Activated T-cell treated with anti-CD3 and anti-CD28 coated beads for 1 hour (primary cell): ENCODE measurements around the gene TRIM29.

Experiments used
- DNase-seq: peaks from one replicate; pipeline ENCODE4 v3.0.0-alpha.2; 2020; ENCODE audit warnings: low read depth

Gene TRIM29

DNA sequence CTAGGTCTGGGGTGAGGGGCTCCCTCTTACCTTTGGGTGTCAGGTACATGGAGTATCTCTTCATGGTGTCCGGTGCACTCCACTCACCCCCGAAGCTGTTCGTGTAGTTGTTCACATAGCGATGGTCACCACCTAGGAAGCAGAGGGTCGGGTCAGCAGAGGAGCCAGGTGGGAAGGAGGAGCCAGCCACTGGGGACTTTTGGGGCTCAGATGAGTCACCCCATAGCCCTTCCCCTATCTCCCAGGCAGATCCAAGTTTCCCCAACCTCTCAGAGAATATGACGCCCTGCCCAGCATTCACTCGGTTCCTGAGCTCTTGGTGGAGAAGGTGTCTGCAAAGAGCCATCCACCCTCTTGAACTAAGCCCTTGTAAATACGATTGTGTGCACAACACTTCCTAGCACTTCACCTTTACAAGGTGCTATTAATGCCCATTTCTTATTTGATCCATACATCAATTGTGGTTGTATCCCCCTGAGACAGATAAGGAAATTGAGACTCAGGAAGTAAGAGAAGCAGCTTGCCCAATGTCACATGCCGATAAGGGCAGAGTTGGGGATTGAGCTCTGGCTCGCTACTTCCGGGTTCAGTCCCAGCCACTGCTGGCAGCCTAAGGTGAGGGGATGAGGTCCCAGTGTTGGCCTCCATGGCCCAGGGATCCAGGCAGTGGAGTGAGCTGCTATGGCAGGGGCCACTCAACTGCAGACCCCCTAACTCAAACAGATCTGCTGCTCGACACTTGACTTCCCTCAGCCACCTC, 14.8 kb downstream of the TRIM29 start:
- DNase-seq: no peak

DNA sequence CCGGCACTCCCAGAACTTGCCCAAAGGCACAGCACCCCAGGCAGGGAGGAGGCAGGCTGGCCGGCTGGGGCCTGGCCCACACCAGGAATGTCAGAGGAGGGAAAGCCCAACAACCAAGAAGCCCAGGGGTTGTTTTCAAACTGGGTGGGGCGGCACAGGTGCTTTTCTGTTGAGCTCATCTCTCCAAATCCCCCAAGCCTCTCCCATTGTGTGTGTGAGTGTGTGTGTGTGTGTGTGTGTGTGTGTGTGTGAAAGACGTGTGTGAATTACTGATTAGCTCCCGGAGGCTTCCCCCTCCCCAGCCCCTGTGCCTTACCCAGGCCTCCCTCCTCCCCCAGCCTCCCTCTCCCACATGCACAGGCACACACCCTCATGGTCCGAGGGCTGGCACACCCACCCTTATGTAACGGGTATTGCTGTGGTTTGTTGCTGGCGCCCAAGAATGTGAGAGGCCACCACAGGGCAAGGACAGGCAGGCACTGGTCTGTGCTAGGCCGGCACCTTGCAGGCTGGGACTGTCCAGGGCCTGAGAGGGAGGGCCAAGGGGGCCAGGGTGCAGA, 15.9 kb downstream of the TRIM29 start:
- DNase-seq: no peak

DNA sequence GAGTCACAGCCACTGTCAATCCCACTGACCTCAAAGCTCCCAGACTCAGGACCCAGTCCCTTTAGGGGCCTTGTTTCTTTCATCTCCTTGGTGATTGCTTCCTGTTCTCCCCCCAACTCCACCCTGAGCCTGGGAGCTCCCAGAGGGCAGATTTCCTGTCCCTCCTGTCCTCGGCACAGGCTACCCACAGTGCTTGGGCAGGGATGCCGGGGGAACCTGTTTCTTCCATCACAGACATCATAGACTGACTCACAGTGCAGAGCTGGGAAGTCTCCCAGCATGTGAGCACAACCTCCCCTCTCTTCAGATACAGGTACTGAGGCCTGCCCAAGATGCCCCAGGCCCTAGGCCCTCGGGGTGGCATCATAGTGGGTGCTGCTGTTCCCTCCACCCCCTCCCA, 16.6 kb downstream of the TRIM29 start:
- no peak for DNase-seq

DNA sequence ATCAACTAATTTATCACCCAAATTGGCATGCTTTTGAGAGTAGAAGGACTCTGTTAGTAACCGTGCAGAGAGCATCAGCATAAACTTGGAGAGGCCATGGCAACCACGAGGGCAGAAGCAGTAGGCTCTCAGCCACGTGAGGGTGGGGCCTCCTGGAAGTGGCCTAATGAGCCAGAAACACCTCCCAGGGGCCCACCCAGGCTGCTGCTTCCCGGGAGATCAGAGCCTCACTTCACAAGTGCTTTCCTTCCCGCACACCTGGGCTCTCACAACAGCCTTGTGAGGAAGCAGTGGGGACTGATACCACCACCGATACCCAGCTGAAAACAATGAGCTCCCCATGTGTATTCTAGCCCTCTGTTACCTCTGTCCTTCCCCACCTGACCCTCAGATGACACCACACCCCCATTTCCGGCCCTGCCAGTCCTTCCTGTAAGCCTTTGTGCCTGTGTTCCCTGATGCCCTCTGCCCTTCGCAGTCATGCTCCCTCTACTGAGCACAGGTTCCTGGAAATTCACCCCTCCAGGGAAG, 17.0 kb downstream of the TRIM29 start:
- DNase-seq: no peak

DNA sequence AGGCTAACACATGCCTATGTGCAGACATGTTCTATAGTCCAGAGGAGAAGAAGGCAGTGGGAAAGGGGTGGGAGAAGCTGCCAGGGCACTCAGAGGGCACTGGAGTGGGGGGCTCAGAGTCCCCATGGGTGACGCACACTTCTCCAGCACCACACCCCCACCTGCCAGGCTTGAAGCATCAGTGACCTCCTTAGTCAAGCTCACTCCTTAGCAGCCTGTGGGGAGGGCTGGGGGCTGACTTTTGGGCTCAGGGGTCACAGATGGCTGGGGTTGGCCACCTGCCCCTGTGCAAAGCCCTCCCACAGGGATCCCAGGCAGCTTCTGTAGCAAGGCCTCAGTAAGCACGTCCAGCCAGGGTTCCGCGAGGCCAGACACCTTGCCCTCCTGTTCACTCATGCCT, 18.8 kb downstream of the TRIM29 start:
- DNase-seq: no peak

DNA sequence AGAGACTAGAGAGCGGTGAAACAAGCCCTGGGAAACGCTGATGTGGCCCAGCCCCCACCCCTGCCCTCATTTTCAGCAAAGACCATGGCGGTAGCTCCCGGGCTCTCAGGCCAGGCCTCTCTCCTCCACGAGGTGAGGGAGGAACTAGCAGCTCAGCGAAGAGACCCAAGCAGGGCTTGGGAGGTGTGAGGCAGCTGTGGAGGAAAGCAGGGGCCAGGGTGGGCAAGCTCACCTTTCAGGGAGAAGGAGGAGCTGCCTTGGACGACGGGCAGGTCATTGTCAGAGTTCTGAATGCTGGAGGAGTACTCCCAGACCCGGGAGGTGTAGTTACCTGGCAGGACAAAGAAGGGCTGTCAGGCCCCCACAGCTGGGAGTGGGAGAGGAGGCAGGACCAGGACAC, 19.9 kb downstream of the TRIM29 start:
- DNase-seq: no peak

DNA sequence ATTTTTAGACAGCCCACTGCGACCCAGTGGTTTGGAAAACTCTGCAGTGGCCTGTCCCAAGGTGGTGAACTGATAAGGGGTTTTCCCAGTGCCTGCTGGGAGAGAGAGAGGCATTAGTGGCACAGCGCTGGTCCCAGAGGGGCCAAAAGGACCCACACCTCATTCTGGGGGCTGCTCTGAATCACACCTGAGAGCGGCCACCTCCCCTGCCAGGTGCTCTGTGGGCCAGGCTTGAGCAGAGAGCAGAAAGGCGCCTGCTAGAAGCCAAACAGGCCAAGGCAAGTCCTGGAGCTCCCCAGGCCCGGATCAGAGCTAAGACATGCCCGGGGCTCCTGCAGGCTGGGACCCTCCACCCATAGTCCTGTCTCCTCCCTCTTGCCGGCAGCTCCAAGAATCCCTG, 20.9 kb downstream of the TRIM29 start:
- DNase-seq: no peak

DNA sequence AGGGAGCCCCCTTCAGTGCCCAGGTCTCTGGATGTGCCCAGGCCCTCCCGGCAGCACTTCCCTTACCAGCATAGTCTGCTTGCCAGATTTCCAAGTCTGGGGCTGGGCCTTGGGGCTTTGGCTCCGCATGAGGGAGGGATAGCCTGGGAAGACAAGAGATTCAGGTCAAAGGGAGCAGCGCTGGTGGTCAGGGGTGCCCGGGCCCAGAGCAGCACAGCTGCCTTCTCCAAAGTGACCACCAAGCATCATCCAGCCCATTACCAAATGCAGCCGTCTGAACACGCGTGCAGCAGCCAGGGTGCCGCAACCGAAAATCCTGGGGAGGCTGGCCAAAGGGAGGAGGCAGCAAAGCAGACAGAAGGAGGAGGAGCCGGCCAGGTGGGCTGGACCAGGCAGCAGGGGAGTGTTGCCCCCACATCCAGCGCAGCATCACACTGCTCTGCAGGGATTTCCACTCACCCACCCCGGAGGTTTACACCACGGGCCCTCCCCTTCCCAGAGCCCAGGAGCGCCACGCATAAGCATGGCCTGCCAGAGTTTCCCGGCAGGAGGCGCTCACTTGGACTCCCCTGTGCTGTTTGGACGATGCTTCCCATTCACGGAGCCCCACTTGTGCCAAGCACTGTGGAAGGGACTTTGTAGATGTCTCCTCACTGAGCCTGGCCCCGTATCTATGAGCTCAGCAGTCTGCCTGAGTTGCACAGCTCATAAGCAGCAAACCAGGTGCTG, 22.5 kb downstream of the TRIM29 start:
- no peak for DNase-seq

DNA sequence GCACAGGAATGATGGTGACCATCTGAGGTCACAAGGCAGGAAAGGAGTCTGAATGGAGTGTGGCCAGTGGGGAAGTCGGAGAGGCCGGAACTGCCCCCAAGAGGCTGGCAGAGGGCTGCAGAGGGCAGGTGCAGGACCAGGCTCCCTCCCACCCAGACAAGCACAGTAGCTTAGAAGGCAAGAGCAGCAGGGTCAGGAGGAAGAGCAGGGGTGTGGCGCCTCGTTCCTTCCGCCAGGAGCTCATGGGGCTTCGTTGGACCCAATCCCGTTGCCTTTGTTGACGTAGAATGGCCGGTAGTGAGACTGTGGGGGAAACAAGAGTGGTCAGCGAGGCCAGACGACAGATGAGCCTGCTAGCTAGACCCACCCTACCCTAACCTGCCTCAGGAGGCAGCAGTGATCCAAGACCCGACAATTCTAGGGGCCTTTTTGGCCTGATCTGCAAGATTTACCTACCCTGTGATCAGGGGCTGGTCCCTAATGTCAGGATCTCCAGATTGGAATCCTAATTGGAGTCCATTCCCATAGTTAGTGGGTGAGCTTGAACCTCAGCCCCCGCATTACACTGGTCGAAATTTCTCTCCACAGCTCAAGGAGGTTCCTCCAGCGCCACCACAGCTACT, 25.6 kb downstream of the TRIM29 start:
- no peak for DNase-seq

DNA sequence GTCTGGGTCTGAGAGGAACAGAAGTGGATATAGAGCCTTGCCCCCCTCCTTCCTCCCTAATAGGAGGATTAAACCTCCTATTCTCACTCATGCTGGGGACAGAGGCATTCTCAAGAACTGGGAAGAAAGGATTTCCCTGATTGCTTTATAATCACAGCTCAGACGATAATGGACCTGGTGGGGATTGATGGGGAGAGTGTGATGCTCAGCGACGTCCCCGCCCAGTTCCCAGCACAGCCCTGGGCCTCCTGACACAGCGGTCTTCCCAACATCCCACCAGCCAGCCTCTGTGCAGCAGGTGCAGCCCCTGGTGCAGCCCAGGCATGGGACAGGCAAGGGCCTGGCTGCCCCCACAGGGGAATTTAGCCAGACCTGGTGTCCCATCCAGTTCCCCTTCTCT, 28.4 kb downstream of the TRIM29 start:
- no peak for DNase-seq

DNA sequence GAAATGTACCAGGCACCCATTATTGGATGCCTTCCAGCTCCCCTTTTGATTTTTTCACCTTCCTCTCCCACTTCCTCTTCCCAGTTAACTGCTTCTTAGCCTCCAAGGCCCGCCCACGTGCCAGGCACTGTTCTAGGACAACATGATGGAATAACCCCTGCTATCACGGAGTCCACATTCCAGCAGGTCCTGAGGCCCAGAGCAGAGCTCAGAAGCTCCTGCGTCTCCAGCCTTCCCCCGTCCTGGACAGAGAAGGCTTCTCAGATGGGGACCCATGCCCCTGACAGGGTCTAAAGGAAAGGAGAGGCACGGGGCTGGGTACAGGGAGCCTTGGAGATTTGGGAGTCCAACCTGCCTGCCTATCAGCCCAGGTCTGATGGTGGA, 29.1 kb downstream of the TRIM29 start:
- DNase-seq: no peak

DNA sequence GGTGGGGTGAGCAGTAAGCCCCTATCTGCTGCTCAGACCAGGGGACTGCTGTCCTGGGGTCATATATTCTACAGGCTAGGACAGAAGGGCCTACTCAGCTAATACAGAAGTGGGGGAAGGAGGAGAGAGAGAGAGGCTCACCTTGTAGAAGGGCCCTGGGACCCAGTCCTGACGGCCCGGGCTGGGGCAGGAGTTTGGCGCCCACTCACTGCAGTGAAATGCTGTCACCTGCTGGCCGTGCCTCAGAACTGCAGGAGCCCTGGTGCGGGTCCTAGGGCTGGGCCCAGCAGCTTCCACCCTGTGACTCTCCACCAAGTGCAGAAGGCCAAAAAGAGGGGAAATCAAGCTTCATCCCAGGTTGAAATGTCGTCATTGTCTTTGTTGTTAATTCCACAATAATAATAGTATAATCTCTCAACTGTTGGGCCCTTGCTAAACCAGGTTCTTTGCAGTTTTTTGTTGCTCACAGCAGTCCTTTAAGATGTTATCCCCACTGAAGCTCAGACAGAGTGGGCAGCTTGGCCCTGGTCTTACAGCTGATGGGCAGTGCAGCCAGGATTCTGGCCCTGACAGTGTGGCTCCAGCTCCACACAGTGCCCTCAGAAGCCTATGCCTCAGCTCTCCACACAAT, 29.6 kb downstream of the TRIM29 start:
- peak; percentile 39 for DNase-seq

DNA sequence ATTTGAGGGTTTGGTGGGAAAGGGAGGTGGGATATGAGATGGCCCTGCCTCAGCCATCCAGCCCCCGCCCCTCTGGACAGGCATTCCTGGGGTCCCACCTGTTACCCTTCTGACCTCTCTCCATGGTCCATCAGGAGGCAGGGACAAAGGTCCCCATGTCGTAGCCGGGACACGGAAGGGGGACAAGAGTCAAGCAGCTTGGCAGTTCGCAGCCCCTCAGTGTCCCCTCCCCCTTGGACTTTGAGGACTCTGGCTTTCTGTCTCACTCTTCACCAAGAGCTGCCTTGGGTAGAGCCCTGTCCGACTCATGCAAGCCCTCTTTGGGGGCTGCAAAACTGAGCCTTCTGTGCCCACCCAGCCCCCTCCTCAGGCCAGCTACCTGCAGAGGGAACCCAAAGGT, 30.2 kb downstream of the TRIM29 start:
- DNase-seq: no peak

DNA sequence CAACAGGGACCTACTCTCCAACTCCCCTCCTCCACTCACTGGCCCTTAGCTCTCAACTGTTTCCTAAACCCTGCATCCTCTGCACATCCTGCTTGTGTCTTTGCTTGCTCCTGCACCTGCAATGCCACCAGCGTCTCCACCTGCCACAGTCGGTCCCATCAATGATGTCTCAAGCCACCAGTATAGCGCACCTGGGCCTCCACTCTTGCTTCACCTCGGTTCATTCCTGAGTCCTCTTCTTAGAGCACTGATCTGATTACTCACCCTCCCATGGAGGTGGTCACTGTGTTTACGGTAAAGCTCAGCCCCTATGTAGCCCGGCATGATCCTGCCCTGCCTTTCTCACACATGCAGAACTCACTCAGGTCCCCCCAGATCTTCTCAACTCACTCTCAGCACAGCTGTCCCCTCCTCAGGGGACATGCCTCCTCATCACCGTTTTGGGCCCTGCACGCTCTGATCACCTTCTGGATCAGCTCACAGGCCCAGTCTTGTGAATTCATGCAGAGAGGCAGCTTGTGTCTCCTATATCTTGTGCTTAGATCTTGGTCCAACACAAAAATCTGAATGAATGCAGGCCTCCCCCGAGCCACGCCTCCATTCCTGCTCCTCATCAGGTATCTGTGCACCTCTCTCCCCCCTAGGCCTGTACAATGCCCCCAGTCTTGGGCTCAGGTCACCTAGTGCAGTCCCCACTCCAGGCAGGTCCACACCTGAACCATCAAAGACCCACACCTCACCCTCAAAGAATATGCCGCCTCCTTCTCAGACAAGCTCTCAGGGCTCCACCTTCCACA, 31.4 kb downstream of the TRIM29 start:
- no peak for DNase-seq

DNA sequence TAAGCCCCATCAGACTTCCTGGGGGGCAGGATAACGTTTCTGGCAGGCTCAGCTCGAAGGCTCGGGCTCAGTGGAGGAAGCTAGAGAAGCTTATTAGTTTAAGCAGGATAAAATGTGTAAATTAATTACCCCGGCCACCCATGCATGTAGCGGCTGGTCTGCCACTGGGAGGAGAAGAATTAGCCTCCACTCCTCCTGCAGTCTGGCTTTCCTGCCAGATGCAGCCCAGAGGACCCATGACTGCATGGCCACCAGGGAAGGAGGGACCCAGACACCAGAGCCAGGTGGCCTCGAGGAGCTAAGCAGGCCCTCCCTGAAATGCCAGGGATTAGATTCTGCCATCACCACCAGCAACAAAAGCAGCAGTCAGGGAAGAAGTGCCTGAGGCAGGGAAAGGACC, 32.3 kb downstream of the TRIM29 start:
- DNase-seq: no peak

DNA sequence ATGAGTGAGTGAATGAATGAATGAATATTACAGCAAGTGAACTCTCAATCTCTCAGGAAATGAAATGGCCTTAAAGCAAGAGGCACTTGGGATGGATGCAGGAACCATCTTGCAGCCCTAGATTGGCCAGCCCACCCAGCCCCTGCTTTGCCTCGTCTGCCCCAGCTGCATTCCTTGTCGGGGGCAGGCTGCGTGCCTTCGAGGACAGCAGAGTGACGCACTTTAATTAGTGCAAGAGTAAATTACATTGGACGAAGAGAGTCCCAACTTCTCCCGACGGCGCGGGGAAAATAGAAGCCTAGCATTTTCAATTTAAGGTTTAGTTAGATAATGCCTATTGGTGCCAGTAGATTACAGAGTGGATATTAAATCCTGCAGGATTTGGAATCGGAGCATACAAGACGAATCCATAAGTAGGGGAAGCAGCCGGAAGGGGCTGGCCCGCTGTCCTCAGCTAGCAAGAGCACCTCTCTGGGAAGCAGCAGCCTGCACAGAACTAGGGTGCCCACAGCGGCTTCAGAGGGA, 33.8 kb downstream of the TRIM29 start:
- DNase-seq: no peak

DNA sequence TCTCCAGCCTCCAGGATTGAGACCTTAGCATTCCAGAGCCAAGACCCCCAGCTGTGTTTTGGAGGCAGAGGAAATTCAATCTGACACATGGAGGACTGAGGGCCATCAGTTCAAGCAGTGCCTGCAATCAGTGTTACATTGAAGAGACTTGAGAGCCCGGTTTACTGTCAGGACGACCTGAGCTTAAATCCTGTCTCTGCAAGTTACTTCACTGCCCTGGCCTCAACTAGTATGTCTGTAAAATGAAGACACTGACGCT, 35.1 kb downstream of the TRIM29 start:
- DNase-seq: no peak

DNA sequence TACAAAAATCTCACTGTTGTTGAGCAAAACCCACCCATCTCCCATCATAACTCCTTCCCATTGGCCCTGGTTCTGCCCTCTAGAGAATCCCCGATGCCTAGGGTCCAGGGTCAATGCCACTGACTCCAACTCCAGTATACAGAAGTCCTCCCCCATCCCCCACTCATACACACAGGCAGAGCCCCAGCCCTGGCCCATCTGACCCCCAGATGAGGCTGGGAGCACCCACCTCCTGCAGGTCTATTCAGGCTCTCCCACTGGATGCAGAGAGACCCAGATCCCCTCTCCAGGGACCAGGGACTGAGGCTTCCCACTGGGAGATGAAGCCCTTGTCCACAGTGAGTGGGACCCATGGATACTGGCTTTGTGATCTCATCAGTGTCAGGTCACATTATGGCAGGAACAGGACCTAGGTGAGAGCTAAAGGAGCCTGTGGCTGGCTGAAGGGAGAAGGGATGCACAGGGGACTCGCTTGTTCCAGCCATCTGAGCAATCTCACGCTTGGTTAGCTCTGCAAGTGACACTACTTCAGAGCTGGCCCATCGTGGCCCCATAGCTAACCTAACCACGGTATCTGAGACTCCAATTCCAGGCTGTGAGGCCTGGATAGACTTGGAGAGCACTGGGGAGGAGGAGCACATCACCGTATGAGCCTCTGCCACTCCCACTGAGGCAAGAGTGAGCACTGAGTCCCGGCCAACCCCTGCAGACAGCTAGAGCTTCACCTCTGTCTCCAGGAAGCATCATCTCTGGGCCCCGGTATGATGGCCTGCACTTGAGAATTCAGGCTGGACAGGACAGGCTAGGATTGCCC, 35.7 kb downstream of the TRIM29 start:
- DNase-seq: no peak

DNA sequence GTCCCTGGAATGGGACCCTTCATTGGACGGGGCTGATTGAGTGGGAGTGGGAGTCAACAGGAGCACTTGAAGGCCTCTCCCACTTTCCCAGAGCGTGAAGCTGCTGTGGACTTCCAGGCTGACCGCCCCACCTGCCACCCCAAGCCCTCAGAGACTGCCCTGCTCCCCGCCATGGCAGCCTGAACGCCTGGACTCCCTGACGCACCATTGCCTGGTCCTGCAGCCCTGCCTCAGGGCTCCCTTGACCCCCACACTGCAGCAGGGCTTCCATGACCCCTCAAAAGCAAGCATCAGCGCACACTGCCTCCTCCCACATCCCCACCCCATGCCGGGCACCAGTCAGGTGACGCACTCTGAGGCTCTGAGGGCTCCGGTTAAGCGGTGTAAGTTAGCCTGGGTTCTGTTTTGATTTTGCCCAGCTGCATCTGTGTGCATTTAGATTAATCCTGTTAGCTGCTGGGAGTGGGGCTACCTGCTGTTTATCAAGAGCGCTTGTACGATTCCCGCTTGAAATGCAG, 39.4 kb downstream of the TRIM29 start:
- no peak for DNase-seq

DNA sequence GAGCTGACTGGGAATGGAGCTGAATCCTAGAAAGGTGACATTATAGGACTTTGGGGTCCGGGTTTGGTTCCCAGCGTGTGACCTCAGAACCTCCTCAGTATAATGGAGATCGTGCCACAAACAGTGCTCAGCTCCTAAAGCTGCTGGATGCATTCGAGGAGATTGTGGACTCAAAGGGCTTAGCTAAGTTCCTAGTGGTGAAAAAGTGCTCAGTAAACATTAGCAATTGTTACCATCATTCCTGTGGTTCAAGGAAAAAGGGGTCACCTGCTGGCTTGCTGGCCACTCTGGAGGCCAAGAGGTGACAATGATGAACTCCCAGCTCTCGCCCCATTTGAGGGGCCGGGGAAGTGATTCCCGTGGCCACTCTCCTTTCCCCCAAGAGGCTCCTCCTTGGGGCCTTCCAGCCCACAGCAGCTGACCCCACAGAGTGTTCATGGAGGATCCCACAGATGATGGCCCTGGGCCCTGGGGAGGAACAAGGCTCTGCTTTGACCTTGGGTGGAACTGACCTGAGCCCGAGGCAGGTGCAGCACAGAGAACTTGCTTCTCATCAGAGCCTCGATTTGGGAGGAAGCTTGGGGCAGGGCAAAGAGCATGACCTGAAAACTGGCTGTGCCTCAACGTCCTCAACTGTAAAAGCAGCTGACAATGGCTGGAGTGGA, 40.1 kb downstream of the TRIM29 start:
- DNase-seq: no peak
